IMR-90 (cell line): ENCODE data around the gene ACVR1B. TPM values are rescaled to one million over a fixed set of nuclear protein-coding genes. Genes with fewer than 3 reads are reported as not detected.

Experiments
- ATAC-seq: fragments of 200-7000 bp; cut with Tn5 transposase; 2 replicates; pipeline ENCODE4 v1.9.1; 2020; ENCODE audit warnings: low read depth, mild to moderate bottlenecking, moderate library complexity
- BruUV-seq: library from RNA; stranded (reverse); fragments of 400-500 nt; replicated peaks from 2 replicates; lab custom pipeline; 2021; lab: Mats Ljungman, UMichigan
- CTCF ChIA-PET: fragments of 300-600 bp; formaldehyde crosslinking; extraction: SDS; loops from one replicate; lab custom pipeline; 2021; ENCODE audit warnings: antibody characterized with exemption; lab: Yijun Ruan, JAX
- POLR2A ChIA-PET: fragments of 300-600 bp; sonication (Branson Sonifier 250); formaldehyde crosslinking; loops from one replicate; lab custom pipeline; 2022; ENCODE audit warnings: antibody characterized with exemption; ENCODE audit not compliant: unreplicated experiment; lab: Charles Lee
- DNase-seq: peaks from one replicate; pipeline ENCODE4 v3.0.0; 2013
- H2AFZ ChIP-seq: replicated peaks from 2 replicates; pipeline ENCODE3; 2013; ENCODE audit warnings: low read length, mild to moderate bottlenecking; ENCODE audit not compliant: poor library complexity
- H2AK5ac ChIP-seq: 2 replicates; pipeline ENCODE4 v1.6.1; 2013; ENCODE audit warnings: low read depth, low read length, inconsistent platforms
- H2AK9ac ChIP-seq: replicated peaks from 2 replicates; pipeline ENCODE3; 2013; ENCODE audit warnings: mild to moderate bottlenecking, low read depth, low read length, moderate library complexity; ENCODE audit not compliant: poor library complexity
- H2BK120ac ChIP-seq: 2 replicates; pipeline ENCODE4 v1.6.1; 2013; ENCODE audit warnings: low read depth, low read length, inconsistent platforms
- H2BK15ac ChIP-seq: 3 replicates; pipeline ENCODE4 v1.6.1; 2013; ENCODE audit warnings: low read depth, low read length, inconsistent platforms
- H2BK20ac ChIP-seq: 2 replicates; pipeline ENCODE4 v1.6.1; 2013; ENCODE audit warnings: low read depth, mild to moderate bottlenecking, inconsistent platforms, low read length, moderate library complexity
- H2BK5ac ChIP-seq: 2 replicates; pipeline ENCODE4 v1.6.1; 2013; ENCODE audit warnings: mild to moderate bottlenecking, low read depth, low read length, inconsistent platforms; ENCODE audit not compliant: poor library complexity, severe bottlenecking
- H3K14ac ChIP-seq: replicated peaks from 2 replicates; pipeline ENCODE4 v1.6.1; 2013; ENCODE audit warnings: low read depth, low read length, inconsistent platforms
- H3K18ac ChIP-seq: 2 replicates; pipeline ENCODE4 v1.6.1; 2013; ENCODE audit warnings: low read depth, low read length, control low read depth
- H3K23ac ChIP-seq: 2 replicates; pipeline ENCODE4 v1.6.1; 2013; ENCODE audit warnings: low read depth, low read length, inconsistent platforms
- H3K27ac ChIP-seq: 2 replicates; pipeline ENCODE4 v1.5.1; 2013; ENCODE audit warnings: mild to moderate bottlenecking, control low read depth, low read length; ENCODE audit not compliant: insufficient read depth
- H3K27me3 ChIP-seq: 2 replicates; pipeline ENCODE4 v1.6.1; 2013; ENCODE audit warnings: low read length; ENCODE audit not compliant: control insufficient read depth, insufficient read depth
- H3K36me3 ChIP-seq: 2 replicates; pipeline ENCODE4 v1.6.1; 2013; ENCODE audit warnings: low read length, mixed read lengths; ENCODE audit not compliant: control insufficient read depth, insufficient read depth
- H3K4ac ChIP-seq: 2 replicates; pipeline ENCODE4 v1.6.1; 2013; ENCODE audit warnings: low read depth, low read length, inconsistent platforms
- H3K4me1 ChIP-seq: 2 replicates; pipeline ENCODE4 v1.6.1; 2013; ENCODE audit warnings: low read length, mixed read lengths; ENCODE audit not compliant: control insufficient read depth, insufficient read depth
- H3K4me2 ChIP-seq: 2 replicates; pipeline ENCODE4 v1.6.1; 2013; ENCODE audit warnings: low read depth, mild to moderate bottlenecking, control low read depth, low read length, moderate library complexity
- H3K4me3 ChIP-seq: 2 replicates; pipeline ENCODE4 v1.5.1; 2013; ENCODE audit warnings: low read depth, mild to moderate bottlenecking, control low read depth, low read length, moderate library complexity; ENCODE audit not compliant: insufficient read depth
- H3K56ac ChIP-seq: 2 replicates; pipeline ENCODE4 v1.6.1; 2013; ENCODE audit warnings: low read length, inconsistent platforms; ENCODE audit not compliant: insufficient read depth; ENCODE audit errors: extremely low read depth
- H3K79me1 ChIP-seq, 2 experiments: 2 replicates each; pipeline ENCODE4 v1.6.1; 2013; ENCODE audit warnings: low read length in 2 of 2, inconsistent platforms in 1 of 2, low read depth in 1 of 2
- H3K9ac ChIP-seq: 2 replicates; pipeline ENCODE4 v1.6.1; 2013; ENCODE audit warnings: low read depth, low read length, control low read depth
- H3K9me1 ChIP-seq: 2 replicates; pipeline ENCODE4 v1.6.1; 2013; ENCODE audit warnings: low read length, inconsistent platforms; ENCODE audit not compliant: insufficient read depth
- H3K9me3 ChIP-seq: 2 replicates; pipeline ENCODE4 v1.6.1; 2013; ENCODE audit warnings: low read length; ENCODE audit not compliant: control insufficient read depth, insufficient read depth
- H4K20me1 ChIP-seq: 2 replicates; pipeline ENCODE4 v1.6.1; 2013; ENCODE audit warnings: low read length, inconsistent platforms; ENCODE audit not compliant: insufficient read depth
- H4K5ac ChIP-seq: 2 replicates; pipeline ENCODE4 v1.6.1; 2013; ENCODE audit warnings: mild to moderate bottlenecking, low read depth, low read length, control low read depth
- H4K8ac ChIP-seq, 2 experiments: 2 replicates each; pipeline ENCODE4 v1.6.1; 2013; ENCODE audit warnings: low read depth in 2 of 2, low read length in 2 of 2, control low read depth in 1 of 2, inconsistent platforms in 1 of 2
- H4K91ac ChIP-seq: 2 replicates; pipeline ENCODE4 v1.6.1; 2013; ENCODE audit warnings: low read depth, low read length, inconsistent platforms; ENCODE audit not compliant: insufficient read depth
- CTCF ChIP-seq: conservative IDR thresholded peaks from 2 replicates; pipeline ENCODE4 v1.5.1; 2012; ENCODE audit warnings: mild to moderate bottlenecking, low read depth, low read length, improper control_type of control experiment
- ELK1 ChIP-seq: fragments of 150-350 bp; IDR thresholded peaks from 2 replicates; pipeline ENCODE4 v1.6.1; 2016; ENCODE audit warnings: low read depth, mild to moderate bottlenecking, low read length, moderate library complexity, borderline replicate concordance
- MXI1 ChIP-seq: IDR thresholded peaks from 2 replicates; pipeline ENCODE4 v1.6.1; 2012; ENCODE audit warnings: low read depth, mild to moderate bottlenecking, low read length, moderate library complexity, borderline replicate concordance
- RFX5 ChIP-seq: IDR thresholded peaks from 2 replicates; pipeline ENCODE4 v1.8.0; 2012; ENCODE audit warnings: low read depth, mild to moderate bottlenecking, low read length, moderate library complexity
- WGBS, 2 experiments: methylation state at CpG; one replicate each; pipeline versions ENCODE4 v1.1.5 to v1.1.7; 2013; ENCODE audit warnings: missing lambda C conversion rate in 2 of 2; ENCODE audit not compliant: insufficient read length in 1 of 2; ENCODE audit errors: extremely low coverage in 2 of 2; 5-methylcytosine and 5-hydroxymethylcytosine counted together
- dilution Hi-C: fragments of 300-500 bp; cut with HindIII; formaldehyde crosslinking; loops from one replicate; pipeline ENCODE4 v1.14.3; 2018; ENCODE audit warnings: low sequenced_read_pairs; ENCODE audit not compliant: unreplicated experiment
- in situ Hi-C: fragments of 300-500 bp; cut with MboI; formaldehyde crosslinking; loops from 3 replicates; pipeline ENCODE4 v1.14.3; 2019; ENCODE audit warnings: low sequenced_read_pairs, inconsistent platforms, mixed read lengths
- intact Hi-C: fragments of 100-400 bp; cut with micrococcal nuclease; formaldehyde crosslinking; loops from 2 replicates; pipeline ENCODE4 v1.10.0; 2022
- polyA plus RNA-seq, 3 experiments: library from polyadenylated mRNA; depleted of rRNA; stranded (reverse); fragments of >200 nt; gene quantifications; 2 replicates each; pipeline ENCODE4 v1.2.3, GENCODE V29; 2012; ENCODE audit warnings: low replicate concordance in 1 of 3
- total RNA-seq: library from RNA; depleted of rRNA; stranded (reverse); fragments of >200 nt; gene quantifications from 2 replicates; pipeline ENCODE4 v1.2.3, GENCODE V29; 2012

ACVR1B gene
- total and polyA plus RNA-seq, 2 of the 4 experiments (the other 2 are of a cell fraction) = 5.7 to 13.6 TPM

GRCh38 chr12:52011602-52012214 lies 60.2 kb downstream of the ACVR1B start:
- Histone ChIP-seq H2BK15ac (no peak overlapping the region), H3K18ac (no peak overlapping the region), H4K5ac (no peak overlapping the region), H3K9me3 (no peaks in the 10 kb centered on the region), H3K27me3 (no peaks in the 10 kb centered on the region), H3K79me1 (peaks cover 3 to 36% of the 10 kb centered on the region in 2 experiments; a peak in 3 of 4 replicates), H4K20me1 (no peaks in the 10 kb centered on the region; the same call in 1 of the 2 replicates), H3K4ac (no peak overlapping the region), H3K9me1 (peaks cover 21% of the 10 kb centered on the region), H3K4me3 (no peak overlapping the region), H2BK20ac (no peak overlapping the region), H3K23ac (no peak overlapping the region), H3K4me1 (peaks cover 18% of the 10 kb centered on the region), H2AK9ac (no peak overlapping the region), H3K27ac (no peak overlapping the region), H2BK5ac (no peak overlapping the region), H3K36me3 (peaks cover 37% of the 10 kb centered on the region; the same call in 1 of the 2 replicates), H4K91ac (no peak overlapping the region), H4K8ac (no peak overlapping the region), H3K14ac (no peak overlapping the region), H2BK120ac (no peak overlapping the region), H2AK5ac (no peak overlapping the region), H3K9ac (no peak overlapping the region), H3K56ac (no peak overlapping the region), H3K4me2 (no peak overlapping the region), H2AFZ (no peak overlapping the region)
- in situ Hi-C loops (no loop called here), dilution Hi-C loops (no loop called here), intact Hi-C loops (no loop called here)
- CTCF ChIA-PET = interaction anchor here (1.9 kb wide), 1 partner anchor 10 kb away, joined by 17 read pairs; no protein-coding TSS in a partner anchor
- DNase-seq (no peak), ATAC-seq (no peak)
- POLR2A ChIA-PET = no interaction called here
- WGBS, 2 experiments = no CpG with 5 or more reads among the region's 8 CpGs
- BruUV-seq = no TSS peak
- TF ChIP-seq MXI1 (no peak), ELK1 (no peak), RFX5 (no peak), CTCF (no peak)
